Panc1 (cell line): Measurements from ENCODE around the gene GRIK5. TPM values are rescaled to one million over a fixed set of nuclear protein-coding genes. Genes with fewer than 3 reads are reported as not detected.

Experiments used
- ATAC-seq: fragments of 200-7000 bp; cut with Tn5 transposase; 2 replicates; pipeline ENCODE4 v1.9.1; 2020; ENCODE audit warnings: mild to moderate bottlenecking, moderate library complexity
- BruUV-seq: library from RNA; stranded (reverse); fragments of 400-500 nt; replicated peaks from 2 replicates; lab custom pipeline; 2021; lab: Mats Ljungman, UMichigan
- CTCF ChIA-PET: fragments of 300-600 bp; sonication (Branson Sonifier 250); formaldehyde crosslinking; loops from one replicate; lab custom pipeline; 2022; ENCODE audit warnings: antibody characterized with exemption; lab: Charles Lee
- POLR2A ChIA-PET: fragments of 300-600 bp; sonication (Branson Sonifier 250); formaldehyde crosslinking; loops from one replicate; lab custom pipeline; 2022; ENCODE audit warnings: antibody characterized with exemption; lab: Charles Lee
- DNase-seq: peaks from one replicate; pipeline ENCODE4 v3.0.0-alpha.2; 2010; ENCODE audit warnings: low read depth, low spot score
- H3K27ac ChIP-seq: 2 replicates; pipeline ENCODE4 v1.5.1; 2011; ENCODE audit warnings: mild to moderate bottlenecking, low read length, inconsistent platforms
- H3K27me3 ChIP-seq: fragments of 200-500 bp; sonication (Bioruptor generic); 2 replicates; pipeline ENCODE4 v1.6.0; 2014; ENCODE audit warnings: low read length, inconsistent platforms; ENCODE audit not compliant: control insufficient read depth, insufficient read depth
- H3K36me3 ChIP-seq: fragments of 200-500 bp; sonication (Bioruptor generic); 2 replicates; pipeline ENCODE4 v1.5.1; 2014; ENCODE audit warnings: inconsistent platforms, mild to moderate bottlenecking, low read length, moderate library complexity; ENCODE audit not compliant: control insufficient read depth, insufficient read depth
- H3K4me1 ChIP-seq: 2 replicates; pipeline ENCODE4 v1.5.1; 2011; ENCODE audit warnings: inconsistent platforms, mild to moderate bottlenecking, low read length, moderate library complexity; ENCODE audit not compliant: control insufficient read depth, insufficient read depth
- H3K4me3 ChIP-seq, 2 experiments: 2 replicates each; pipeline ENCODE4 v1.5.1; 2011 to 2012; ENCODE audit warnings: low read depth in 2 of 2, low read length in 2 of 2, mild to moderate bottlenecking in 2 of 2, inconsistent platforms in 1 of 2, moderate library complexity in 1 of 2
- H3K9me3 ChIP-seq: fragments of 200-500 bp; sonication (Bioruptor generic); 2 replicates; pipeline ENCODE4 v1.5.1; 2014; ENCODE audit warnings: low read depth, mild to moderate bottlenecking, inconsistent platforms, low read length, moderate library complexity; ENCODE audit not compliant: control insufficient read depth, insufficient read depth
- CTCF ChIP-seq: fragments of 450-650 bp; IDR thresholded peaks from 2 replicates; pipeline ENCODE4 v1.5.1; 2017; ENCODE audit warnings: mild to moderate bottlenecking
- POLR2AphosphoS5 ChIP-seq: IDR thresholded peaks from 2 replicates; pipeline ENCODE4 v1.6.1; 2012; ENCODE audit warnings: mild to moderate bottlenecking, low read depth, low read length, moderate library complexity
- REST ChIP-seq, 2 experiments: IDR thresholded peaks; 2 replicates each; pipeline ENCODE4 v1.6.1; 2011 to 2012; ENCODE audit warnings: low read depth in 2 of 2, control low read depth in 1 of 2, low read length in 1 of 2, mild to moderate bottlenecking in 1 of 2, moderate library complexity in 1 of 2; ENCODE audit not compliant: insufficient read depth in 1 of 2
- SIN3A ChIP-seq: IDR thresholded peaks from 2 replicates; pipeline ENCODE4 v1.6.1; 2012; ENCODE audit warnings: low read depth, mild to moderate bottlenecking, low read length, moderate library complexity, borderline replicate concordance; ENCODE audit not compliant: insufficient read depth
- TCF7L2 ChIP-seq: IDR thresholded peaks from 2 replicates; pipeline ENCODE4 v1.6.1; 2011; ENCODE audit warnings: mild to moderate bottlenecking, low read depth, low read length, inconsistent platforms
- in situ Hi-C: cut with HindIII; loops from 2 replicates; pipeline ENCODE4 v1.10.0; 2016; ENCODE audit warnings: low sequenced_read_pairs, low pct_unique_long_range_greater_than_20kb
- intact Hi-C: fragments of 100-400 bp; cut with micrococcal nuclease; formaldehyde crosslinking; loops from one replicate; pipeline ENCODE4 v1.10.0; 2022; ENCODE audit not compliant: unreplicated experiment
- total RNA-seq: library from RNA; stranded (reverse); gene quantifications from one replicate; pipeline ENCODE4 v1.2.1, GENCODE V29; 2021; ENCODE audit not compliant: unreplicated experiment

GRIK5 gene
- total RNA-seq, 1 experiment from 2014 or later = 0.62 TPM

- intact Hi-C loops (no loop called here), in situ Hi-C loops (no loop called here)
- ChIA-PET POLR2A (no interaction called here), CTCF (no interaction called here)
- ATAC-seq (no peak), DNase-seq (no peak)
- TF ChIP-seq REST (IDR thresholded peaks at IDR 0.05; ENCODE audit: insufficient read depth in 1 of 2, low read depth in 2 of 2, low read length in 1 of 2) = no peak
- no peaks in the 10 kb centered on the region for H3K27me3 ChIP-seq
- no peaks in the 10 kb centered on the region for H3K4me1 ChIP-seq
- no peaks in the 10 kb centered on the region for H3K36me3 ChIP-seq
- no TSS peak for BruUV-seq
- H3K4me3 ChIP-seq = no peak overlapping the region
- H3K27ac ChIP-seq = no peak overlapping the region
- no peaks in the 10 kb centered on the region for H3K9me3 ChIP-seq
Observed at GRCh38 chr19:42068756-42069571, 1.0 kb downstream of the GRIK5 start.

- ChIA-PET POLR2A (no interaction called here), CTCF (no interaction called here)
- Histone ChIP-seq H3K4me3 (no peak overlapping the region), H3K4me1 (no peaks in the 10 kb centered on the region), H3K27me3 (no peaks in the 10 kb centered on the region), H3K36me3 (no peaks in the 10 kb centered on the region), H3K27ac (no peak overlapping the region), H3K9me3 (no peaks in the 10 kb centered on the region)
- TF ChIP-seq CTCF = no peak
- no peak for TF ChIP-seq TCF7L2
- TF ChIP-seq POLR2AphosphoS5 = no peak
- no peak for TF ChIP-seq SIN3A
- no peak for TF ChIP-seq REST (IDR thresholded peaks at IDR 0.05; ENCODE audit: insufficient read depth in 1 of 2, low read depth in 2 of 2, low read length in 1 of 2)
- in situ Hi-C loops (no loop called here), intact Hi-C loops (no loop called here)
- ATAC-seq (no peak), DNase-seq (no peak)
- no TSS peak for BruUV-seq
Observed at GRCh38 chr19:42068361-42068755, 1.6 kb downstream of the GRIK5 start.
